Esophagus muscularis mucosa (tissue), 3 donors: Measurements from ENCODE around the gene ZFYVE28.

ENCODE experiments used
- CTCF ChIP-seq, 3 experiments: fragments of 200-600 bp in 2 of 3; fragments of 450-650 bp in 1 of 3; sonication (generic) in 2 of 3; IDR thresholded peaks; one replicate each; pipeline ENCODE4 v1.5.1; 2017 to 2019; ENCODE audit warnings: antibody characterized with exemption in 3 of 3, mild to moderate bottlenecking in 2 of 3, moderate library complexity in 1 of 3
- POLR2AphosphoS5 ChIP-seq, 2 donors: sonication (generic); formaldehyde crosslinking; IDR thresholded peaks; one replicate each; pipeline ENCODE4 v1.6.1; 2017; ENCODE audit warnings: antibody characterized with exemption in 2 of 2

- no peak for TF ChIP-seq POLR2AphosphoS5 (IDR thresholded peaks at IDR 0.05)
- no peak for TF ChIP-seq CTCF (IDR thresholded peaks at IDR 0.05)
These were observed 17.4 kb downstream of the ZFYVE28 start for GRCh38 chr4:2400841-2401609.
